ENCODE data around the gene ACBD3. TPM values are rescaled to one million over a fixed set of nuclear protein-coding genes. Genes with fewer than 3 reads are reported as not detected.
A peak's percentile ranks its signal among the peaks of the same experiment; 100 is the strongest.

The ACBD3 gene
- total RNA-seq, 1 donor: 80.3 TPM

GRCh38 chr1:226121049-226121586 lies 65.4 kb downstream of the ACBD3 start:
- no peaks in the 10 kb centered on the region for H3K36me3 ChIP-seq (ENCODE audit: insufficient read depth, low read length)
- H3K4me1 ChIP-seq (ENCODE audit: insufficient read depth, low read length): no peaks in the 10 kb centered on the region
- peak overlapping the region; percentile 85 for H3K4me2 ChIP-seq (ENCODE audit: insufficient read depth, low read length)
- H3K27ac ChIP-seq (ENCODE audit: low read depth, low read length): no peak overlapping the region
- DNase-seq (ENCODE audit: insufficient read length, low spot score, missing footprints): peak; percentile 62
- TF ChIP-seq CTCF (IDR thresholded peaks at IDR 0.05; ENCODE audit: extremely low read depth, low read depth, low read length): no peak
- H4K20me1 ChIP-seq (ENCODE audit: insufficient read depth, low read length): no peaks in the 10 kb centered on the region
- peak overlapping the region; percentile 76 for H3K4me3 ChIP-seq (ENCODE audit: insufficient read depth, low read length)
- H3K27me3 ChIP-seq (ENCODE audit: insufficient read depth, low read length): no peaks in the 10 kb centered on the region
- no peak overlapping the region for H2AFZ ChIP-seq (ENCODE audit: low read length)
- H3K79me2 ChIP-seq (ENCODE audit: insufficient read depth, low read length): no peaks in the 10 kb centered on the region
- no peaks in the 10 kb centered on the region for H3K9me3 ChIP-seq (ENCODE audit: low read depth, low read length)

- Histone ChIP-seq H3K4me1 (ENCODE audit: insufficient read depth, low read length) (no peaks in the 10 kb centered on the region), H3K79me2 (ENCODE audit: insufficient read depth, low read length) (no peaks in the 10 kb centered on the region), H3K36me3 (ENCODE audit: insufficient read depth, low read length) (no peaks in the 10 kb centered on the region), H3K4me2 (ENCODE audit: insufficient read depth, low read length) (no peak overlapping the region), H3K9me3 (ENCODE audit: low read depth, low read length) (no peaks in the 10 kb centered on the region), H3K27ac (ENCODE audit: low read depth, low read length) (no peak overlapping the region), H4K20me1 (ENCODE audit: insufficient read depth, low read length) (no peaks in the 10 kb centered on the region), H3K27me3 (ENCODE audit: insufficient read depth, low read length) (no peaks in the 10 kb centered on the region), H3K4me3 (ENCODE audit: insufficient read depth, low read length) (no peak overlapping the region), H2AFZ (ENCODE audit: low read length) (no peak overlapping the region)
- no peak for TF ChIP-seq CTCF (IDR thresholded peaks at IDR 0.05; ENCODE audit: extremely low read depth, low read depth, low read length)
- peak; percentile 47 for DNase-seq (ENCODE audit: insufficient read length, low spot score, missing footprints)
Measured at GRCh38 chr1:226120398-226120797, 66.1 kb downstream of the ACBD3 start.

- H3K4me1 ChIP-seq (ENCODE audit: insufficient read depth, low read length): no peaks in the 10 kb centered on the region
- no peaks in the 10 kb centered on the region for H3K36me3 ChIP-seq (ENCODE audit: insufficient read depth, low read length)
- TF ChIP-seq CTCF (IDR thresholded peaks at IDR 0.05; ENCODE audit: extremely low read depth, low read depth, low read length): no peak
- no peak overlapping the region for H3K4me3 ChIP-seq (ENCODE audit: insufficient read depth, low read length)
- H3K9me3 ChIP-seq (ENCODE audit: low read depth, low read length): no peaks in the 10 kb centered on the region
- H3K79me2 ChIP-seq (ENCODE audit: insufficient read depth, low read length): no peaks in the 10 kb centered on the region
- H4K20me1 ChIP-seq (ENCODE audit: insufficient read depth, low read length): no peaks in the 10 kb centered on the region
- H3K27me3 ChIP-seq (ENCODE audit: insufficient read depth, low read length): no peaks in the 10 kb centered on the region
- DNase-seq (ENCODE audit: insufficient read length, low spot score, missing footprints): no peak
- no peak overlapping the region for H3K4me2 ChIP-seq (ENCODE audit: insufficient read depth, low read length)
- no peak overlapping the region for H2AFZ ChIP-seq (ENCODE audit: low read length)
- H3K27ac ChIP-seq (ENCODE audit: low read depth, low read length): no peak overlapping the region
Measured at GRCh38 chr1:226119169-226119568, 67.4 kb downstream of the ACBD3 start.

GRCh38 chr1:226118357-226118756 lies 68.2 kb downstream of the ACBD3 start:
- Histone ChIP-seq H3K36me3 (ENCODE audit: insufficient read depth, low read length) (no peaks in the 10 kb centered on the region), H3K79me2 (ENCODE audit: insufficient read depth, low read length) (no peaks in the 10 kb centered on the region), H4K20me1 (ENCODE audit: insufficient read depth, low read length) (no peaks in the 10 kb centered on the region), H3K4me1 (ENCODE audit: insufficient read depth, low read length) (no peaks in the 10 kb centered on the region), H3K27ac (ENCODE audit: low read depth, low read length) (no peak overlapping the region), H3K27me3 (ENCODE audit: insufficient read depth, low read length) (no peaks in the 10 kb centered on the region), H3K4me2 (ENCODE audit: insufficient read depth, low read length) (no peak overlapping the region), H3K4me3 (ENCODE audit: insufficient read depth, low read length) (no peak overlapping the region), H2AFZ (ENCODE audit: low read length) (no peak overlapping the region), H3K9me3 (ENCODE audit: low read depth, low read length) (no peaks in the 10 kb centered on the region)
- TF ChIP-seq CTCF (IDR thresholded peaks at IDR 0.05; ENCODE audit: extremely low read depth, low read depth, low read length): no peak
- peak; percentile 54 for DNase-seq (ENCODE audit: insufficient read length, low spot score, missing footprints)

Measured in osteoblast (primary cell).